RKO (cell line): ENCODE measurements around the gene COPS2.

Experiments used
- DNase-seq: peaks from one replicate; pipeline ENCODE4 v3.0.0-alpha.2; 2016; ENCODE audit warnings: low spot score

Gene COPS2

GRCh38 chr15:49155834-49156627 is 632 bp upstream of the COPS2 start:
- peak; percentile 55 for DNase-seq

GRCh38 chr15:49154799-49155109 is 645 bp downstream of the COPS2 start:
- peak; percentile 54 for DNase-seq

- DNase-seq = peak; percentile 58
These were observed 1.0 kb downstream of the COPS2 start for GRCh38 chr15:49154359-49154758.

GRCh38 chr15:49152552-49153312 is 2.7 kb downstream of the COPS2 start:
- no peak for DNase-seq

- no peak for DNase-seq
These were observed 3.6 kb downstream of the COPS2 start for GRCh38 chr15:49151831-49152230.

- DNase-seq = no peak
These were observed 6.7 kb downstream of the COPS2 start for GRCh38 chr15:49148727-49149126.

- no peak for DNase-seq
These were observed 7.1 kb downstream of the COPS2 start for GRCh38 chr15:49148298-49148697.

GRCh38 chr15:49145651-49146609 is 9.5 kb downstream of the COPS2 start:
- peak; percentile 70 for DNase-seq

GRCh38 chr15:49137861-49138260 is 17.5 kb downstream of the COPS2 start:
- no peak for DNase-seq

GRCh38 chr15:49135911-49136310 is 19.5 kb downstream of the COPS2 start:
- DNase-seq = no peak

GRCh38 chr15:49135342-49135857 is 20.0 kb downstream of the COPS2 start:
- no peak for DNase-seq

GRCh38 chr15:49134683-49135341 is 20.6 kb downstream of the COPS2 start:
- DNase-seq = no peak

- DNase-seq = no peak
These were observed 24.0 kb downstream of the COPS2 start for GRCh38 chr15:49131403-49131802.

- no peak for DNase-seq
These were observed 31.0 kb downstream of the COPS2 start for GRCh38 chr15:49124371-49124770.

GRCh38 chr15:49122541-49123062 is 32.8 kb downstream of the COPS2 start:
- no peak for DNase-seq

- no peak for DNase-seq
These were observed 33.5 kb downstream of the COPS2 start for GRCh38 chr15:49121901-49122300.

GRCh38 chr15:49120832-49121231 is 34.6 kb downstream of the COPS2 start:
- DNase-seq = no peak

GRCh38 chr15:49116108-49116857 is 39.1 kb downstream of the COPS2 start:
- DNase-seq = no peak

- no peak for DNase-seq
These were observed 40.3 kb downstream of the COPS2 start for GRCh38 chr15:49115062-49115461.

- DNase-seq = no peak
These were observed 45.0 kb downstream of the COPS2 start for GRCh38 chr15:49110158-49110944.
